HCT116 (cell line): ENCODE measurements around the gene DEPDC1B. TPM values are rescaled to one million over a fixed set of nuclear protein-coding genes. Genes with fewer than 3 reads are reported as not detected.

Experiments
- ATAC-seq: fragments of 200-7000 bp; cut with Tn5 transposase; 2 replicates; pipeline ENCODE4 v1.9.1; 2020; ENCODE audit warnings: mild to moderate bottlenecking, moderate library complexity
- BruUV-seq: library from RNA; stranded (reverse); fragments of 400-500 nt; replicated peaks from 2 replicates; lab custom pipeline; 2021; lab: Mats Ljungman, UMichigan
- CTCF ChIA-PET: fragments of 300-600 bp; sonication (Branson Sonifier 250); formaldehyde crosslinking; loops from one replicate; lab custom pipeline; 2021; ENCODE audit warnings: antibody characterized with exemption; lab: Charles Lee
- POLR2A ChIA-PET: fragments of 300-600, 350-600 bp; sonication (Branson Sonifier 250); formaldehyde crosslinking; loops from one replicate; lab custom pipeline; 2021; ENCODE audit warnings: antibody characterized with exemption; lab: Charles Lee
- RAD21 ChIA-PET, 2 experiments: fragments of 300-600 bp; sonication (Branson Sonifier 250); formaldehyde crosslinking; loops; one replicate each; lab custom pipeline; 2023; ENCODE audit warnings: low total read pairs in 2 of 2; ENCODE audit not compliant: uncharacterized antibody in 2 of 2, unreplicated experiment in 2 of 2, low non-redundant PET in 1 of 2; lab: Charles Lee
- DNase-seq: peaks from one replicate; pipeline ENCODE4 v3.0.0-alpha.2; 2010; ENCODE audit warnings: low read depth, low spot score
- H2AFZ ChIP-seq: fragments of 200-600 bp; shearing (Covaris generic), sonication (generic); 2 replicates; pipeline ENCODE4 v1.6.1; 2017; ENCODE audit warnings: low read depth, mixed run types, mixed read lengths, antibody characterized with exemption, low read length; ENCODE audit not compliant: poor library complexity, severe bottlenecking
- H3K27ac ChIP-seq: 2 replicates; pipeline ENCODE4 v1.5.1; 2012; ENCODE audit warnings: low read depth, low read length
- H3K27me3 ChIP-seq: fragments of 200-600 bp; sonication (generic); 2 replicates; pipeline ENCODE4 v1.6.1; 2016; ENCODE audit warnings: mixed run types, low read length, mixed read lengths; ENCODE audit not compliant: insufficient read depth
- H3K36me3 ChIP-seq, 2 experiments: fragments of 200-500 bp in 1 of 2; fragments of 200-600 bp in 1 of 2; sonication (Bioruptor generic) in 1 of 2; sonication (generic) in 1 of 2; 2 replicates each; pipeline versions ENCODE4 v1.5.1 to v1.6.1; 2014 to 2016; ENCODE audit warnings: low read length in 2 of 2, inconsistent platforms in 1 of 2, mixed read lengths in 1 of 2, mixed run types in 1 of 2; ENCODE audit not compliant: insufficient read depth in 2 of 2, control insufficient read depth in 1 of 2
- H3K4me1 ChIP-seq, 2 experiments: fragments of 200-600 bp in 1 of 2; sonication (generic) in 1 of 2; 2 replicates each; pipeline versions ENCODE4 v1.5.1 to v1.6.1; 2012 to 2017; ENCODE audit warnings: low read length in 2 of 2, inconsistent platforms in 1 of 2, mild to moderate bottlenecking in 1 of 2, mixed read lengths in 1 of 2, mixed run types in 1 of 2, moderate library complexity in 1 of 2; ENCODE audit not compliant: insufficient read depth in 2 of 2, control insufficient read depth in 1 of 2
- H3K4me2 ChIP-seq: fragments of 200-600 bp; sonication (generic); 2 replicates; pipeline ENCODE4 v1.6.1; 2017; ENCODE audit warnings: mixed run types, low read length, mixed read lengths
- H3K4me3 ChIP-seq, 2 experiments: fragments of 200-600 bp in 1 of 2; sonication (generic) in 1 of 2; replicated peaks in 1 of 2; 2 replicates each; pipeline ENCODE4 v1.5.1; 2011 to 2016; ENCODE audit warnings: low read length in 2 of 2, control low read depth in 1 of 2, low read depth in 1 of 2, mild to moderate bottlenecking in 1 of 2, mixed read lengths in 1 of 2, mixed run types in 1 of 2
- H3K79me2 ChIP-seq: fragments of 200-600 bp; sonication (generic); 2 replicates; pipeline ENCODE4 v1.6.1; 2017; ENCODE audit warnings: mild to moderate bottlenecking, mixed run types, low read length, moderate library complexity, mixed read lengths; ENCODE audit not compliant: insufficient read depth
- H3K9ac ChIP-seq: fragments of 200-600 bp; sonication (generic); 2 replicates; pipeline ENCODE4 v1.6.1; 2016; ENCODE audit warnings: low read length, mixed read lengths
- H3K9me2 ChIP-seq: fragments of 200-600 bp; sonication (generic), shearing (Covaris generic); 2 replicates; pipeline ENCODE4 v1.6.1; 2017; ENCODE audit warnings: mixed run types, mild to moderate bottlenecking, moderate library complexity; ENCODE audit not compliant: insufficient read depth
- H3K9me3 ChIP-seq, 2 experiments: fragments of 200-500 bp in 1 of 2; fragments of 200-600 bp in 1 of 2; sonication (Bioruptor generic) in 1 of 2; sonication (generic) in 1 of 2; 2 replicates each; pipeline ENCODE4 v1.6.1; 2014 to 2017; ENCODE audit warnings: low read length in 2 of 2, mixed read lengths in 2 of 2, inconsistent platforms in 1 of 2, low read depth in 1 of 2, mild to moderate bottlenecking in 1 of 2, mixed run types in 1 of 2, moderate library complexity in 1 of 2; ENCODE audit not compliant: control insufficient read depth in 1 of 2, insufficient read depth in 1 of 2
- H4K20me1 ChIP-seq: fragments of 200-600 bp; sonication (generic), shearing (Covaris generic); 2 replicates; pipeline ENCODE4 v1.6.1; 2017; ENCODE audit warnings: mixed run types, mild to moderate bottlenecking, moderate library complexity; ENCODE audit not compliant: insufficient read depth
- CEBPB ChIP-seq: IDR thresholded peaks from 2 replicates; pipeline ENCODE4 v1.6.1; 2012; ENCODE audit warnings: low read depth
- EGR1 ChIP-seq: IDR thresholded peaks from 2 replicates; pipeline ENCODE4 v1.6.1; 2012; ENCODE audit warnings: low read depth
- EZH2 ChIP-seq: fragments of 200-600 bp; sonication (generic); IDR thresholded peaks from 2 replicates; pipeline ENCODE4 v1.6.1; 2017; ENCODE audit warnings: antibody characterized with exemption, mixed run types
- SP1 ChIP-seq: IDR thresholded peaks from 2 replicates; pipeline ENCODE4 v1.6.1; 2012; ENCODE audit warnings: low read depth
- YY1 ChIP-seq: IDR thresholded peaks from 2 replicates; pipeline ENCODE4 v1.6.1; 2011; ENCODE audit warnings: low read length, low read depth, moderate library complexity, mild to moderate bottlenecking; ENCODE audit not compliant: insufficient replicate concordance; ENCODE audit errors: extremely low read depth
- ZFX ChIP-seq: fragments of 450-650 bp; IDR thresholded peaks from 2 replicates; pipeline ENCODE4 v1.6.1; 2017
- intact Hi-C: fragments of 100-400 bp; cut with micrococcal nuclease; formaldehyde crosslinking; loops from 2 replicates; pipeline ENCODE4 v1.10.0; 2022
- total RNA-seq: library from RNA; stranded (reverse); gene quantifications from one replicate; pipeline ENCODE4 v1.2.1, GENCODE V29; 2021; ENCODE audit not compliant: unreplicated experiment
- TF ChIP-seq, protein P1 (sequence below): IDR thresholded peaks from 2 replicates; pipeline ENCODE4 v1.6.1; 2011; ENCODE audit warnings: mild to moderate bottlenecking, low read length, moderate library complexity; ENCODE audit not compliant: insufficient replicate concordance; ENCODE audit errors: extremely low read depth
- TF ChIP-seq, protein P2 (sequence below): IDR thresholded peaks from 2 replicates; pipeline ENCODE4 v1.6.1; 2012
- TF ChIP-seq, protein P3 (sequence below), 3 experiments: fragments of 200-600 bp in 1 of 3; sonication (generic) in 1 of 3; IDR thresholded peaks in 2 of 3; conservative IDR thresholded peaks in 1 of 3; 2 replicates each; pipeline ENCODE4 v1.5.1; 2012 to 2017; ENCODE audit warnings: low read depth in 2 of 3, low read length in 2 of 3, antibody characterized with exemption in 1 of 3, borderline replicate concordance in 1 of 3, control low read depth in 1 of 3, mild to moderate bottlenecking in 1 of 3, mixed read lengths in 1 of 3, mixed run types in 1 of 3, moderate library complexity in 1 of 3; ENCODE audit not compliant: insufficient read depth in 1 of 3

Gene DEPDC1B
- total RNA-seq, 1 experiment from 2014 or later, result 39.7 TPM

DNA sequence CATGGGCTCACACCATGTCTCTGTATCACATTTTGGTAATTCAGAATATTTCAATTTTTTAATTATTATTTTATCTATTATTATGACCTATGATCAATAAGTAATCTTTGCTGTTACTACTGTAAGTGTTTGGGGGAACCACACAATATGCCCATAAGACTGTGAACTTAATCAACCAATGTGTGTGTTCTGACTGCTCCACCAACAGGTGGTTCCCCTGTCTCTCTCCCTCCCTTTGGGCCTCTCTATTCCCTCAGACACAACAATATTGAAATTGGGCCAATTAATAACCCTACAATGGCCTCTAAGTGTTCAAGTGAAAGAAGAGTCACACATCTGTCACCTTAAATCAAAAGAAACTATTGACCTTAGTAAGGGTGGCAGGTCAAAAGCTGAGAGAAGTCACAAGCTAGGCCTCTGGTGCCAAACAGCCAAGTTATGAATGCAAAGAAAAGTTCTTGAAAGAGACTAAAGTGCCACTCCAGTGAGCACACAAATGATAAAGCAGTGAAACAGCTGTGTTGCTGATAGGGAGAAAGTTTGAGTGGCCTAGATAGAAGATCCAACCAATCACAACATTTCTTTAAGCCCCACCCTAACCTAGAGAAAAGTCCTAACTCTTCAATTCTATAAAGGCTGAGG lies 88.7 kb downstream of the DEPDC1B start:
- BruUV-seq, result no TSS peak

More for the DNA sequence above, 88.7 kb downstream of the DEPDC1B start:
- H3K4me3 ChIP-seq, result no peak overlapping the region
- ChIA-PET RAD21 (no interaction called here), CTCF (no interaction called here), POLR2A (no interaction called here)
- no peaks in the 10 kb centered on the region for H3K4me1 ChIP-seq
- no peaks in the 10 kb centered on the region for H3K9me3 ChIP-seq
- ATAC-seq (no peak), DNase-seq (no peak)
- no peak overlapping the region for H3K27ac ChIP-seq
- H3K9ac ChIP-seq, result no peak overlapping the region
- TF ChIP-seq, protein P1, sequence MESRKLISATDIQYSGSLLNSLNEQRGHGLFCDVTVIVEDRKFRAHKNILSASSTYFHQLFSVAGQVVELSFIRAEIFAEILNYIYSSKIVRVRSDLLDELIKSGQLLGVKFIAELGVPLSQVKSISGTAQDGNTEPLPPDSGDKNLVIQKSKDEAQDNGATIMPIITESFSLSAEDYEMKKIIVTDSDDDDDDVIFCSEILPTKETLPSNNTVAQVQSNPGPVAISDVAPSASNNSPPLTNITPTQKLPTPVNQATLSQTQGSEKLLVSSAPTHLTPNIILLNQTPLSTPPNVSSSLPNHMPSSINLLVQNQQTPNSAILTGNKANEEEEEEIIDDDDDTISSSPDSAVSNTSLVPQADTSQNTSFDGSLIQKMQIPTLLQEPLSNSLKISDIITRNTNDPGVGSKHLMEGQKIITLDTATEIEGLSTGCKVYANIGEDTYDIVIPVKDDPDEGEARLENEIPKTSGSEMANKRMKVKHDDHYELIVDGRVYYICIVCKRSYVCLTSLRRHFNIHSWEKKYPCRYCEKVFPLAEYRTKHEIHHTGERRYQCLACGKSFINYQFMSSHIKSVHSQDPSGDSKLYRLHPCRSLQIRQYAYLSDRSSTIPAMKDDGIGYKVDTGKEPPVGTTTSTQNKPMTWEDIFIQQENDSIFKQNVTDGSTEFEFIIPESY, result no peak
- no peak for TF ChIP-seq ZFX
- TF ChIP-seq YY1, result no peak
- no peak for TF ChIP-seq CEBPB
- TF ChIP-seq EZH2, result no peak
- TF ChIP-seq SP1, result no peak
- TF ChIP-seq, protein P2, sequence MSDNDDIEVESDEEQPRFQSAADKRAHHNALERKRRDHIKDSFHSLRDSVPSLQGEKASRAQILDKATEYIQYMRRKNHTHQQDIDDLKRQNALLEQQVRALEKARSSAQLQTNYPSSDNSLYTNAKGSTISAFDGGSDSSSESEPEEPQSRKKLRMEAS, result no peak
- no peak for TF ChIP-seq EGR1
- TF ChIP-seq, protein P3, sequence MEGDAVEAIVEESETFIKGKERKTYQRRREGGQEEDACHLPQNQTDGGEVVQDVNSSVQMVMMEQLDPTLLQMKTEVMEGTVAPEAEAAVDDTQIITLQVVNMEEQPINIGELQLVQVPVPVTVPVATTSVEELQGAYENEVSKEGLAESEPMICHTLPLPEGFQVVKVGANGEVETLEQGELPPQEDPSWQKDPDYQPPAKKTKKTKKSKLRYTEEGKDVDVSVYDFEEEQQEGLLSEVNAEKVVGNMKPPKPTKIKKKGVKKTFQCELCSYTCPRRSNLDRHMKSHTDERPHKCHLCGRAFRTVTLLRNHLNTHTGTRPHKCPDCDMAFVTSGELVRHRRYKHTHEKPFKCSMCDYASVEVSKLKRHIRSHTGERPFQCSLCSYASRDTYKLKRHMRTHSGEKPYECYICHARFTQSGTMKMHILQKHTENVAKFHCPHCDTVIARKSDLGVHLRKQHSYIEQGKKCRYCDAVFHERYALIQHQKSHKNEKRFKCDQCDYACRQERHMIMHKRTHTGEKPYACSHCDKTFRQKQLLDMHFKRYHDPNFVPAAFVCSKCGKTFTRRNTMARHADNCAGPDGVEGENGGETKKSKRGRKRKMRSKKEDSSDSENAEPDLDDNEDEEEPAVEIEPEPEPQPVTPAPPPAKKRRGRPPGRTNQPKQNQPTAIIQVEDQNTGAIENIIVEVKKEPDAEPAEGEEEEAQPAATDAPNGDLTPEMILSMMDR (IDR thresholded peaks at IDR 0.05 in 2 of 3, conservative IDR thresholded peaks at IDR 0.05 in 1 of 3; ENCODE audit: borderline replicate concordance in 1 of 3, insufficient read depth in 1 of 3, low read depth in 2 of 3, low read length in 2 of 3), result no peak
- intact Hi-C loops, result no loop called here
- no peak overlapping the region for H3K4me2 ChIP-seq
- H2AFZ ChIP-seq, result no peak overlapping the region
- no peaks in the 10 kb centered on the region for H3K9me2 ChIP-seq
- no peaks in the 10 kb centered on the region for H3K36me3 ChIP-seq
- no peaks in the 10 kb centered on the region for H4K20me1 ChIP-seq
- H3K27me3 ChIP-seq, result no peaks in the 10 kb centered on the region
- no peaks in the 10 kb centered on the region for H3K79me2 ChIP-seq
